Measurements from ENCODE around the gene ABCB9. TPM values are rescaled to one million over a fixed set of nuclear protein-coding genes. Genes with fewer than 3 reads are reported as not detected.

ABCB9 gene
- total and polyA plus RNA-seq, 2 of the 8 experiments (the other 6 are each of a cell fraction or from before 2014, with no cell fraction given): 3.8 to 8.0 TPM

DNA sequence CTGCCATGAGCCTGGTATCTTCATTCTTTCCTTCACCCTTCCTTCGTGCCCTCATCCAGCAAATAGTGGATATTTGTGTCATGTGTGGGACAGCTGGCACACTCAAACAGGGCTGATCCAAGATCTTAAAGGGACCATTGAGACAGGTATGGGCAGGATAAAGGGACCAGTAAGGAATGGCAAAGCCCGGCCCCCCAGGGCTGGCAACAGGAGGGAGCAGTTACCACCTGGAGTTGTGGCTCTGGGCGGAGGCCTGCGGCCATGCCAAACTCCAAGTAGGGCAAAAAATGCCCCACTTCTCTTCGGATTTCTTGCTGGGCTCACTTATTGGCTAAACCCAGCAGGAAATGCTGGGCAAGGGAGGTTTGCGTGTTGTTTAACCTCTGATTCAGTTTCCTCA lies 10.9 kb upstream of the ABCB9 start:
- CTCF ChIA-PET (ENCODE audit: partially characterized antibody): no interaction called here
- TF ChIP-seq EP300 (IDR thresholded peaks at IDR 0.05; ENCODE audit: borderline replicate concordance in 1 of 2, low read depth in 2 of 2, low read length in 2 of 2) (no peak), MAFK (IDR thresholded peaks at IDR 0.05; ENCODE audit: low read depth, low read length) (no peak), BACH1 (IDR thresholded peaks at IDR 0.05; ENCODE audit: low read length) (no peak), RNF2 (IDR thresholded peaks at IDR 0.05; ENCODE audit: borderline replicate concordance, low read depth, low read length, missing control alignments, poor library complexity, severe bottlenecking) (no peak), NANOG (IDR thresholded peaks at IDR 0.05; ENCODE audit: insufficient read depth, low read depth, low read length, poor library complexity, severe bottlenecking) (no peak), KDM1A (IDR thresholded peaks at IDR 0.05; ENCODE audit: borderline replicate concordance, low read length) (no peak), ASH2L (IDR thresholded peaks at IDR 0.05; ENCODE audit: low read length) (no peak)

More for the DNA sequence above, 10.9 kb upstream of the ABCB9 start:
- H3K9me3 ChIP-seq (ENCODE audit: insufficient read depth in 2 of 2, low read depth in 1 of 2, low read length in 1 of 2): no peaks in the 10 kb centered on the region
- no peak overlapping the region for H3K23ac ChIP-seq (ENCODE audit: insufficient read length)
- POLR2A ChIA-PET (ENCODE audit: partially characterized antibody): interaction anchor here (1.1 to 3.3 kb wide), 3 partner anchors 11 to 256 kb away, joined by 4 to 21 read pairs (median 4); partner anchors contain the start of genes MPHOSPH9 and MTRFR
- H3K4ac ChIP-seq (replicated peaks; ENCODE audit: insufficient read length, low read depth, low read length): no peak overlapping the region
- H4K8ac ChIP-seq (ENCODE audit: extremely low read depth, insufficient read depth, low read length): no peak overlapping the region
- no peak overlapping the region for H2BK120ac ChIP-seq (replicated peaks; ENCODE audit: low read depth, low read length)
- H3K27ac ChIP-seq (ENCODE audit: low read depth, low read length): no peak overlapping the region
- H3K4me2 ChIP-seq (ENCODE audit: insufficient read depth in 1 of 2, low read depth in 2 of 2, low read length in 2 of 2): no peak overlapping the region; a peak in 1 of 4 replicates
- no peaks in the 10 kb centered on the region for H3K36me3 ChIP-seq (ENCODE audit: control insufficient read depth in 2 of 4, insufficient read depth in 4 of 4, low read length in 3 of 4)
- H4K5ac ChIP-seq (ENCODE audit: insufficient read length, low read depth, low read length): no peak overlapping the region
- H4K20me1 ChIP-seq (replicated peaks in 1 of 2; ENCODE audit: control insufficient read depth in 1 of 2, insufficient read depth in 2 of 2, low read length in 2 of 2): peaks cover 0 to 5% of the 10 kb centered on the region in 2 experiments
- FAIRE-seq: no peak
- no peak overlapping the region for H2BK20ac ChIP-seq (ENCODE audit: low read length)
- DNase-seq (ENCODE audit: low read depth in 1 of 2, low spot score in 2 of 2): no peak
- peaks cover 0 to 21% (median 12%) of the 10 kb centered on the region in 4 experiments; a peak in 6 of 7 replicates for H3K4me1 ChIP-seq (replicated peaks in 1 of 4; ENCODE audit: control insufficient read depth in 3 of 4, insufficient read depth in 4 of 4, low read length in 3 of 4)
- H2BK15ac ChIP-seq (ENCODE audit: low read length): no peak overlapping the region
- no peak overlapping the region for H3K9ac ChIP-seq (replicated peaks in 1 of 4; ENCODE audit: extremely low read depth in 1 of 4, low read depth in 3 of 4, low read length in 3 of 4)
- WGBS, 2 experiments (ENCODE audit: extremely low coverage in 1 of 2, insufficient coverage in 1 of 2, insufficient read length in 1 of 2, insufficient replicate concordance in 2 of 2, low coverage in 1 of 2, low lambda C conversion rate in 2 of 2, missing lambda C conversion rate in 1 of 2): 89% methylated on average over 6 of the region's 6 CpGs; no CpG with 5 or more reads in 1 of the 2 experiments
- H3K4me3 ChIP-seq (ENCODE audit: extremely low read depth in 1 of 4, insufficient read depth in 2 of 4, low read depth in 3 of 4, low read length in 4 of 4): no peak overlapping the region
- no peak overlapping the region for H2AFZ ChIP-seq (ENCODE audit: low read length)
- no peak overlapping the region for H2AK5ac ChIP-seq (ENCODE audit: low read depth, low read length)
- H2BK12ac ChIP-seq (ENCODE audit: low read depth, low read length): no peak overlapping the region
- H3K14ac ChIP-seq (ENCODE audit: insufficient read length): no peak overlapping the region
- no peak overlapping the region for H3K18ac ChIP-seq (ENCODE audit: extremely low read depth, low read length)
- H4K91ac ChIP-seq (replicated peaks; ENCODE audit: insufficient read length, low read length): no peak overlapping the region
- H3K23me2 ChIP-seq (ENCODE audit: low read depth, low read length): peaks cover 24% of the 10 kb centered on the region
- H3K27me3 ChIP-seq (replicated peaks in 1 of 4; ENCODE audit: control insufficient read depth in 3 of 4, extremely low read depth in 1 of 4, insufficient read depth in 3 of 4, low read length in 3 of 4): no peaks in the 10 kb centered on the region
- peaks cover 7% of the 10 kb centered on the region; the same call in 1 of the 2 replicates for H3K79me1 ChIP-seq (ENCODE audit: low read depth, low read length)
- no peak overlapping the region for H3K56ac ChIP-seq (replicated peaks; ENCODE audit: insufficient read length, low read depth, low read length)
- no peak overlapping the region for H2BK5ac ChIP-seq (ENCODE audit: low read depth, low read length)
- peaks cover 0 to 12% of the 10 kb centered on the region in 2 experiments; a peak in 1 of 4 replicates for H3K79me2 ChIP-seq (ENCODE audit: control insufficient read depth in 1 of 2, insufficient read depth in 2 of 2, low read length in 2 of 2)

All from H1 (cell line).